GM12892 (cell line): ENCODE results near the gene SHTN1.

Experiments used
- POLR2A ChIP-seq: IDR thresholded peaks from 2 replicates; pipeline ENCODE4 v1.6.1; 2011; ENCODE audit warnings: low read depth, low read length, control low read depth
- POLR2AphosphoS5 ChIP-seq: IDR thresholded peaks from 2 replicates; pipeline ENCODE4 v1.6.1; 2011; ENCODE audit warnings: low read depth, low read length, control low read depth
- TAF1 ChIP-seq: IDR thresholded peaks from 2 replicates; pipeline ENCODE4 v1.6.1; 2011; ENCODE audit warnings: low read depth, mild to moderate bottlenecking, control low read depth, low read length, borderline replicate concordance

GRCh38 chr10:116978901-116979300 lies 26.1 kb downstream of the SHTN1 start:
- TF ChIP-seq POLR2AphosphoS5 (no peak), TAF1 (no peak), POLR2A (no peak)
